Hepatocyte (in vitro differentiated cells): ENCODE measurements around the gene RMI2. TPM values are rescaled to one million over a fixed set of nuclear protein-coding genes. Genes with fewer than 3 reads are reported as not detected.

Source experiments
- DNase-seq: peaks from one replicate; pipeline ENCODE4 v3.0.0-alpha.2; 2016; ENCODE audit warnings: low spot score
- H2AFZ ChIP-seq: fragments of 200-600 bp; sonication (generic); 2 replicates; pipeline ENCODE4 v1.6.0; 2016; ENCODE audit warnings: antibody characterized with exemption, mild to moderate bottlenecking
- H3K27ac ChIP-seq: fragments of 200-600 bp; sonication (generic); 2 replicates; pipeline ENCODE4 v1.5.1; 2016; ENCODE audit warnings: mild to moderate bottlenecking
- H3K27me3 ChIP-seq: fragments of 200-600 bp; sonication (generic); 2 replicates; pipeline ENCODE4 v1.6.1; 2016
- H3K36me3 ChIP-seq: fragments of 200-600 bp; sonication (generic); replicated peaks from 2 replicates; pipeline ENCODE4 v1.5.1; 2016; ENCODE audit warnings: low read depth; ENCODE audit not compliant: insufficient read depth
- H3K4me1 ChIP-seq: fragments of 200-600 bp; sonication (generic); 2 replicates; pipeline ENCODE4 v1.5.1; 2016; ENCODE audit warnings: mild to moderate bottlenecking, moderate library complexity; ENCODE audit not compliant: insufficient read depth
- H3K4me2 ChIP-seq: fragments of 200-600 bp; sonication (generic); 2 replicates; pipeline ENCODE4 v1.6.0; 2016
- H3K4me3 ChIP-seq: fragments of 200-600 bp; sonication (generic); 2 replicates; pipeline ENCODE4 v1.5.1; 2016; ENCODE audit warnings: mild to moderate bottlenecking
- H3K79me2 ChIP-seq: fragments of 200-600 bp; sonication (generic); 2 replicates; pipeline ENCODE4 v1.6.0; 2017; ENCODE audit warnings: mild to moderate bottlenecking
- H3K9me2 ChIP-seq: fragments of 200-600 bp; sonication (generic); replicated peaks from 2 replicates; pipeline ENCODE4 v1.6.0; 2017; ENCODE audit warnings: mild to moderate bottlenecking; ENCODE audit not compliant: insufficient read depth
- H3K9me3 ChIP-seq: fragments of 200-600 bp; sonication (generic); 2 replicates; pipeline ENCODE4 v1.5.1; 2016; ENCODE audit warnings: low read depth, mild to moderate bottlenecking
- H4K20me1 ChIP-seq: fragments of 200-600 bp; sonication (generic); 2 replicates; pipeline ENCODE4 v1.6.0; 2016; ENCODE audit warnings: mild to moderate bottlenecking; ENCODE audit not compliant: insufficient read depth, poor library complexity, severe bottlenecking
- CTCF ChIP-seq: fragments of 200-600 bp; sonication (generic); IDR thresholded peaks from 2 replicates; pipeline ENCODE4 v1.5.1; 2016; ENCODE audit warnings: antibody characterized with exemption, mild to moderate bottlenecking; ENCODE audit not compliant: poor library complexity
- EZH2 ChIP-seq: fragments of 200-600 bp; sonication (generic); IDR thresholded peaks from 2 replicates; pipeline ENCODE4 v1.6.1; 2016; ENCODE audit warnings: antibody characterized with exemption, mild to moderate bottlenecking, borderline replicate concordance
- EZH2phosphoT487 ChIP-seq: fragments of 200-600 bp; sonication (generic); IDR thresholded peaks from one replicate; pipeline ENCODE4 v1.6.1; 2018; ENCODE audit warnings: antibody characterized with exemption, mild to moderate bottlenecking, low read depth, moderate library complexity; ENCODE audit not compliant: unreplicated experiment, severe bottlenecking
- WGBS: methylation state at CpG from one replicate; pipeline ENCODE4 v1.1.6; 2016; ENCODE audit warnings: low lambda C conversion rate; ENCODE audit errors: missing lambda C conversion rate; 5-methylcytosine and 5-hydroxymethylcytosine counted together
- polyA plus RNA-seq: library from polyadenylated mRNA; unstranded; fragments of >200 nt; fragmentation: Nextera tagmentation; extraction: Ambion mirVana; gene quantifications from 2 replicates; pipeline ENCODE4 v1.2.1, GENCODE V29; 2016
- total RNA-seq: library from RNA; depleted of rRNA; stranded (reverse); fragments of >200 nt; gene quantifications from 2 replicates; pipeline ENCODE4 v1.2.3, GENCODE V29; 2014

The RMI2 gene
- total and polyA plus RNA-seq, 2 experiments from 2014 or later = 9.8 to 11.4 TPM

DNA sequence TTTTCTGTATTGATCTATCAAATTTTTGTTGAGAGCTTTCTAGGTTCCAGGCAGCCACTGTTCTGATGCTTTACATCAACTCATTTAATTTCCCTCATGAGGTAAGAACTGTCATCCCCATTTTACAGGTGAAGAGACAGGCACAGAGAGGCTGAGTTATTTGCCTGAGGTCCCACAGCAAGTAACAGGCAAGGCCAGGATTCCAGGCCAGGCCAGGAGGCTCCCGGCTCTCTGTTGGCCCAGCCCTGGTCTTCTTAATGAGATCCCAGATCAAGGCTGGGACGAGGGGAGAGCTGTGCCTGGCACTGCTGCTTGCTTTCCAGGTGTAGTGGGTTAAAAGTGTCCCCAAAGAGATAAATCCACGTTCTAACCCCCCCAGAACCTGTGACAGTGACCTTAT lies 22.4 kb upstream of the RMI2 start:
- 77% methylated on average over 3 of the region's 3 CpGs for WGBS

GRCh38 chr16:11323551-11324336 lies 21.5 kb upstream of the RMI2 start:
- H3K36me3 ChIP-seq = no peaks in the 10 kb centered on the region
- H3K4me1 ChIP-seq = peaks cover 2% of the 10 kb centered on the region
- H4K20me1 ChIP-seq = no peaks in the 10 kb centered on the region
- H3K79me2 ChIP-seq = no peaks in the 10 kb centered on the region
- H3K9me3 ChIP-seq = no peaks in the 10 kb centered on the region
- 93% methylated on average over 11 of the region's 11 CpGs for WGBS
- TF ChIP-seq EZH2phosphoT487 (no peak), EZH2 (no peak), CTCF (no peak)
- H3K27me3 ChIP-seq = no peaks in the 10 kb centered on the region
- H3K4me3 ChIP-seq = no peak overlapping the region
- no peak overlapping the region for H3K4me2 ChIP-seq
- H3K27ac ChIP-seq = no peak overlapping the region
- H3K9me2 ChIP-seq = no peaks in the 10 kb centered on the region
- no peak overlapping the region for H2AFZ ChIP-seq
- DNase-seq = no peak

More for the DNA sequence above, 22.4 kb upstream of the RMI2 start:
- Histone ChIP-seq H3K4me3 (no peak overlapping the region), H3K79me2 (no peaks in the 10 kb centered on the region), H3K4me2 (no peak overlapping the region), H3K9me3 (no peaks in the 10 kb centered on the region), H3K9me2 (no peaks in the 10 kb centered on the region), H3K36me3 (no peaks in the 10 kb centered on the region), H3K27me3 (no peaks in the 10 kb centered on the region), H3K4me1 (no peaks in the 10 kb centered on the region), H4K20me1 (no peaks in the 10 kb centered on the region), H2AFZ (no peak overlapping the region), H3K27ac (no peak overlapping the region)
- no peak for TF ChIP-seq EZH2
- TF ChIP-seq EZH2phosphoT487 = no peak
- no peak for TF ChIP-seq CTCF
- DNase-seq = no peak

- H2AFZ ChIP-seq = no peak overlapping the region
- H3K36me3 ChIP-seq = no peaks in the 10 kb centered on the region
- H3K4me3 ChIP-seq = no peak overlapping the region
- no peaks in the 10 kb centered on the region for H3K27me3 ChIP-seq
- H3K9me3 ChIP-seq = no peaks in the 10 kb centered on the region
- H3K79me2 ChIP-seq = no peaks in the 10 kb centered on the region
- TF ChIP-seq CTCF = no peak
- TF ChIP-seq EZH2phosphoT487 = no peak
- TF ChIP-seq EZH2 = no peak
- no peaks in the 10 kb centered on the region for H3K9me2 ChIP-seq
- H4K20me1 ChIP-seq = no peaks in the 10 kb centered on the region
- H3K27ac ChIP-seq = no peak overlapping the region
- peaks cover 10% of the 10 kb centered on the region for H3K4me1 ChIP-seq
- 85% methylated on average over 10 of the region's 10 CpGs for WGBS
- no peak overlapping the region for H3K4me2 ChIP-seq
- no peak for DNase-seq
Observed at GRCh38 chr16:11325404-11326083, 19.7 kb upstream of the RMI2 start.
